ENCODE results near the gene PDCD6IP.

PDCD6IP gene

DNA sequence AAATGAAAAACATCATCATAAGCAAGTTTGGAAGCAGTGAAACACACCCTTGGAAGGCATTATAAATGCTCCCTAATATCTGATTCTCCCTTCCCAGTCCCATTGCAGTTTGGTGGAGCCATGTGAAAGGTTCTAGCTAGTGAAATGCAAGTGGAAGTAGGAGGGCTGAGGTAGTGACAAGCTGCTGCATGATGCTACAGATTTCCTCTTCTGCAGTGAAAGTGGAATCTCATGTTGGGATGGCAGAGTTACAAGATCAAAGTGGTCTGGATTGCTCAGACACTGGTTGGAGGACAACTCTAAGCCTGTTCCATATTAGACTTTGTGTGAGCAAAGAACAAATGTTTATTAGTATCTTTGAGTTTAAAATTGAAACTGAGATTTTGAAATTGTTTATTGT, 3.3 kb upstream of the PDCD6IP start:
- TF ChIP-seq ZNF274 (IDR thresholded peaks at IDR 0.05; ENCODE audit: low read depth, low read length) (no peak), YY1 (IDR thresholded peaks at IDR 0.05; ENCODE audit: insufficient read depth, insufficient read length) (no peak), SUZ12 (IDR thresholded peaks at IDR 0.05; ENCODE audit: extremely low read depth, insufficient read depth, insufficient read length) (no peak)
- Histone ChIP-seq H3K27me3 (ENCODE audit: insufficient read depth, insufficient read length) (no peaks in the 10 kb centered on the region), H3K9me3 (ENCODE audit: insufficient read depth, low read length) (no peaks in the 10 kb centered on the region), H3K9ac (ENCODE audit: insufficient read length, low read depth) (no peak overlapping the region), H3K4me3 (ENCODE audit: insufficient read length, low read depth) (no peak overlapping the region), H3K36me3 (ENCODE audit: insufficient read depth, insufficient read length, low read length) (peaks cover 9% of the 10 kb centered on the region), H3K4me1 (ENCODE audit: insufficient read depth, insufficient read length) (no peaks in the 10 kb centered on the region)
- no peak for DNase-seq (ENCODE audit: low read depth, low spot score)

- TF ChIP-seq ZNF274 (IDR thresholded peaks at IDR 0.05; ENCODE audit: low read depth, low read length) (no peak), SUZ12 (IDR thresholded peaks at IDR 0.05; ENCODE audit: extremely low read depth, insufficient read depth, insufficient read length) (no peak), YY1 (IDR thresholded peaks at IDR 0.05; ENCODE audit: insufficient read depth, insufficient read length) (no peak)
- no peak for DNase-seq (ENCODE audit: low read depth, low spot score)
- no peaks in the 10 kb centered on the region for H3K4me1 ChIP-seq (ENCODE audit: insufficient read depth, insufficient read length)
- no peaks in the 10 kb centered on the region for H3K9me3 ChIP-seq (ENCODE audit: insufficient read depth, low read length)
- no peak overlapping the region for H3K4me3 ChIP-seq (ENCODE audit: insufficient read length, low read depth)
- peaks cover 14% of the 10 kb centered on the region for H3K36me3 ChIP-seq (ENCODE audit: insufficient read depth, insufficient read length, low read length)
- H3K9ac ChIP-seq (ENCODE audit: insufficient read length, low read depth) = no peak overlapping the region
- H3K27me3 ChIP-seq (ENCODE audit: insufficient read depth, insufficient read length) = no peaks in the 10 kb centered on the region
These were observed 2.4 kb upstream of the PDCD6IP start for GRCh38 chr3:33795856-33796536.

GRCh38 chr3:33798113-33798417, 365 bp upstream of the PDCD6IP start:
- TF ChIP-seq ZNF274 (IDR thresholded peaks at IDR 0.05; ENCODE audit: low read depth, low read length) (no peak), YY1 (IDR thresholded peaks at IDR 0.05; ENCODE audit: insufficient read depth, insufficient read length) (no peak)
- H3K9me3 ChIP-seq (ENCODE audit: insufficient read depth, low read length) = peaks cover 5% of the 10 kb centered on the region

GRCh38 chr3:33799202-33799551, 747 bp downstream of the PDCD6IP start:
- peak overlapping the region; percentile 98 for H3K4me3 ChIP-seq (ENCODE audit: insufficient read length, low read depth)
- H3K9me3 ChIP-seq (ENCODE audit: insufficient read depth, low read length) = peaks cover 16% of the 10 kb centered on the region
- no peak for TF ChIP-seq YY1 (IDR thresholded peaks at IDR 0.05; ENCODE audit: insufficient read depth, insufficient read length)
- TF ChIP-seq SUZ12 (IDR thresholded peaks at IDR 0.05; ENCODE audit: extremely low read depth, insufficient read depth, insufficient read length) = no peak
- no peak for TF ChIP-seq ZNF274 (IDR thresholded peaks at IDR 0.05; ENCODE audit: low read depth, low read length)
- no peak for DNase-seq (ENCODE audit: low read depth, low spot score)
- H3K9ac ChIP-seq (ENCODE audit: insufficient read length, low read depth) = peak overlapping the region; percentile 97
- H3K4me1 ChIP-seq (ENCODE audit: insufficient read depth, insufficient read length) = no peaks in the 10 kb centered on the region
- H3K27me3 ChIP-seq (ENCODE audit: insufficient read depth, insufficient read length) = no peaks in the 10 kb centered on the region
- peaks cover 33% of the 10 kb centered on the region for H3K36me3 ChIP-seq (ENCODE audit: insufficient read depth, insufficient read length, low read length)

More at GRCh38 chr3:33798113-33798417, 365 bp upstream of the PDCD6IP start:
- Histone ChIP-seq H3K36me3 (ENCODE audit: insufficient read depth, insufficient read length, low read length) (peaks cover 25% of the 10 kb centered on the region), H3K9ac (ENCODE audit: insufficient read length, low read depth) (peak overlapping the region; percentile 97), H3K4me3 (ENCODE audit: insufficient read length, low read depth) (peak overlapping the region; percentile 98), H3K4me1 (ENCODE audit: insufficient read depth, insufficient read length) (no peaks in the 10 kb centered on the region), H3K27me3 (ENCODE audit: insufficient read depth, insufficient read length) (no peaks in the 10 kb centered on the region)
- DNase-seq (ENCODE audit: low read depth, low spot score) = no peak

- Histone ChIP-seq H3K4me1 (ENCODE audit: insufficient read depth, insufficient read length) (no peaks in the 10 kb centered on the region), H3K27me3 (ENCODE audit: insufficient read depth, insufficient read length) (no peaks in the 10 kb centered on the region), H3K4me3 (ENCODE audit: insufficient read length, low read depth) (no peak overlapping the region), H3K9ac (ENCODE audit: insufficient read length, low read depth) (no peak overlapping the region), H3K36me3 (ENCODE audit: insufficient read depth, insufficient read length, low read length) (peaks cover 35% of the 10 kb centered on the region), H3K9me3 (ENCODE audit: insufficient read depth, low read length) (peaks cover 18% of the 10 kb centered on the region)
- TF ChIP-seq YY1 (IDR thresholded peaks at IDR 0.05; ENCODE audit: insufficient read depth, insufficient read length) (no peak), SUZ12 (IDR thresholded peaks at IDR 0.05; ENCODE audit: extremely low read depth, insufficient read depth, insufficient read length) (no peak), ZNF274 (IDR thresholded peaks at IDR 0.05; ENCODE audit: low read depth, low read length) (no peak)
- DNase-seq (ENCODE audit: low read depth, low spot score) = no peak
These were observed 4.8 kb downstream of the PDCD6IP start for GRCh38 chr3:33803252-33803651.

DNA sequence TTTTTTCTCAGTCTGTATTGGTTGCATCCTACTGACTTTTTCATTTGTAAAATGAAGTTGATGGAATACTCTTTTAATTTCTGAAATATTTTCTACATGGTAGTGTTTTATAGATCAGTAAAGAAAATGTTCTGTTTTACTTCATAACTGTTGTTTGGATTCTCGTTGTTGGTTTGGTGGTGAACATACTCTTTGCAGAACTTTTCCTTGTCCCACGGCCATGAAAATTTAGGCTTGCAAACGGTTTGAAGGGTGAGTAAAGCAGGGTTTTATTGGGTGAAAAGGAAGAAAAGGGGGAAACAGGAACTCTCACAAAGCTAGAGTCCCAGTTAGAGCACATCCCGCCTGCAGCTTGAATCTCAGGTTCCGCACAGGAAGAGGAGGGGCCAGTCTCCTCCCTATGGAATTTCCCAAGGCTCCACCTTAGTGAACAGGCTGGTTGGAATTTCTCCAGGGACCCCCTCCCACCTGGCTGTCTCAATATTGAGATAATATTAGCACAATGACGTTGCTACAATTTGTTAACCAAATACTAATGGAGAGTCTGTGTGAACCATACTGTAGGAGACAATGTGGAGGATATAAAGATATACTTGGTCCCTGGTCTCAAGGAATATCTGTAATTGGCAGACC, 5.6 kb downstream of the PDCD6IP start:
- Histone ChIP-seq H3K27me3 (ENCODE audit: insufficient read depth, insufficient read length) (no peaks in the 10 kb centered on the region), H3K9me3 (ENCODE audit: insufficient read depth, low read length) (peaks cover 18% of the 10 kb centered on the region), H3K4me1 (ENCODE audit: insufficient read depth, insufficient read length) (no peaks in the 10 kb centered on the region), H3K36me3 (ENCODE audit: insufficient read depth, insufficient read length, low read length) (peaks cover 38% of the 10 kb centered on the region), H3K9ac (ENCODE audit: insufficient read length, low read depth) (no peak overlapping the region), H3K4me3 (ENCODE audit: insufficient read length, low read depth) (no peak overlapping the region)
- no peak for TF ChIP-seq YY1 (IDR thresholded peaks at IDR 0.05; ENCODE audit: insufficient read depth, insufficient read length)
- no peak for TF ChIP-seq ZNF274 (IDR thresholded peaks at IDR 0.05; ENCODE audit: low read depth, low read length)
- TF ChIP-seq SUZ12 (IDR thresholded peaks at IDR 0.05; ENCODE audit: extremely low read depth, insufficient read depth, insufficient read length) = no peak
- DNase-seq (ENCODE audit: low read depth, low spot score) = no peak

DNA sequence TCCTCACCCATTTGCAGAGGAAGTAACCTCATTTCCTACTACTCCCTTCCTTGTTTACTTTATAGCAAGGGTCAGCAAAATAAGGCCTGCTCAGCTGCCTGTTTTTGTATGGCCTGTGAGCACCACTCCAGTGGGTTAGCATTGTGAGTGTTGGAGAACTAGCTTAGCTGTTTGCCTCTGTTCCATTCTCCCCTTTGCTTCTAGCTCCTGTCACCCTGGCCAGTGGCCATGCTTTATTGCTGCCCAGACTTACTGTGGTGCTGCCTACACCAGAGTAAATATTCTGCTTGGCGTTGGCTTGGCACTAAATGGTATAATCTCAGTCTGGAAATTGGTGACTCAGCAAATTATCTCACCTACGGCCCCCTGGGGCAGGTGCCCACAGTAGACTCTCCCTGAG, 8.8 kb downstream of the PDCD6IP start:
- no peaks in the 10 kb centered on the region for H3K4me1 ChIP-seq (ENCODE audit: insufficient read depth, insufficient read length)
- no peak overlapping the region for H3K4me3 ChIP-seq (ENCODE audit: insufficient read length, low read depth)
- TF ChIP-seq YY1 (IDR thresholded peaks at IDR 0.05; ENCODE audit: insufficient read depth, insufficient read length) = no peak
- H3K9ac ChIP-seq (ENCODE audit: insufficient read length, low read depth) = no peak overlapping the region
- H3K36me3 ChIP-seq (ENCODE audit: insufficient read depth, insufficient read length, low read length) = peaks cover 37% of the 10 kb centered on the region
- no peaks in the 10 kb centered on the region for H3K27me3 ChIP-seq (ENCODE audit: insufficient read depth, insufficient read length)
- peaks cover 18% of the 10 kb centered on the region for H3K9me3 ChIP-seq (ENCODE audit: insufficient read depth, low read length)
- no peak for DNase-seq (ENCODE audit: low read depth, low spot score)

All from NT2/D1 (cell line).